GM10266 (cell line): Measurements from ENCODE around the gene CELF2.

Experiments
- DNase-seq: peaks from one replicate; pipeline ENCODE4 v3.0.0; 2012; ENCODE audit errors: extremely low spot score
- CTCF ChIP-seq: IDR thresholded peaks from 2 replicates; pipeline ENCODE4 v1.5.1; 2012; ENCODE audit warnings: mild to moderate bottlenecking, low read depth; ENCODE audit not compliant: control insufficient read depth, insufficient read depth; ENCODE audit errors: missing control alignments

Gene CELF2

GRCh38 chr10:11311027-11311426, 293.4 kb downstream of the CELF2 start:
- DNase-seq: no peak
- no peak for TF ChIP-seq CTCF

- TF ChIP-seq CTCF: no peak
- no peak for DNase-seq
These were observed 295.8 kb downstream of the CELF2 start for GRCh38 chr10:11313463-11313862.

GRCh38 chr10:11317936-11318670, 300.4 kb downstream of the CELF2 start:
- DNase-seq: no peak
- no peak for TF ChIP-seq CTCF

GRCh38 chr10:11318826-11319598, 301.3 kb downstream of the CELF2 start:
- DNase-seq: no peak
- TF ChIP-seq CTCF: no peak

GRCh38 chr10:11319990-11320602, 302.4 kb downstream of the CELF2 start:
- DNase-seq: no peak
- no peak for TF ChIP-seq CTCF

- DNase-seq: no peak
- TF ChIP-seq CTCF: no peak
These were observed 303.3 kb downstream of the CELF2 start for GRCh38 chr10:11320809-11321520.

GRCh38 chr10:11322698-11323097, 305.0 kb downstream of the CELF2 start:
- TF ChIP-seq CTCF: no peak
- no peak for DNase-seq
